GM13977 (cell line): Measurements from ENCODE around the gene KRTAP4-7.
"Not testable (repeated sequence)": the region's sequence is repeated elsewhere in the genome, so short reads cannot be mapped to it uniquely, and the experiment has no call there.

ENCODE experiments used
- DNase-seq: peaks from one replicate; pipeline ENCODE4 v3.0.0; 2012; ENCODE audit warnings: low spot score
- CTCF ChIP-seq: IDR thresholded peaks from 2 replicates; pipeline ENCODE4 v1.5.1; 2012; ENCODE audit warnings: mild to moderate bottlenecking, control low read depth; ENCODE audit not compliant: insufficient read depth; ENCODE audit errors: extremely low read depth, missing control alignments
- in situ Hi-C: fragments of 300-500 bp; cut with MboI; formaldehyde crosslinking; loops from one replicate; pipeline ENCODE4 v1.12.0; 2022; ENCODE audit warnings: low sequenced_read_pairs, low pct_unique_long_range_greater_than_20kb, mixed read lengths, inconsistent platforms; ENCODE audit not compliant: unreplicated experiment

The KRTAP4-7 gene

GRCh38 chr17:41084100-41084856 lies at the start of gene KRTAP4-7:
TSS of gene KRTAP4-7 (plus strand) at chr17:41084150. CDS start at chr17:41084207, 57 bp downstream.
- DNase-seq: not testable (repeated sequence)

GRCh38 chr17:41034346-41034935 lies 49.5 kb upstream of the KRTAP4-7 start, which contains the start of gene KRTAP1-3:
TSS of gene KRTAP1-3 (minus strand) at chr17:41034874. CDS start at chr17:41034821, 53 bp downstream.
- DNase-seq, in situ Hi-C loops: not testable (repeated sequence)

More at GRCh38 chr17:41084100-41084856, at the start of gene KRTAP4-7:
- in situ Hi-C loops: not testable (repeated sequence)

GRCh38 chr17:41037853-41038350 lies 46.0 kb upstream of the KRTAP4-7 start:
- in situ Hi-C loops: no loop called here
- TF ChIP-seq CTCF: no peak
- no peak for DNase-seq

GRCh38 chr17:41040783-41041571 lies 43.0 kb upstream of the KRTAP4-7 start, which contains the start of gene KRTAP1-1:
TSS of gene KRTAP1-1 (minus strand) at chr17:41041450. CDS start at chr17:41041397, 53 bp downstream.
- in situ Hi-C loops, DNase-seq: not testable (repeated sequence)

GRCh38 chr17:41042953-41043352 lies 41.0 kb upstream of the KRTAP4-7 start:
- in situ Hi-C loops: no loop called here
- no peak for DNase-seq
- no peak for TF ChIP-seq CTCF

- DNase-seq, in situ Hi-C loops: not testable (repeated sequence)
Observed at GRCh38 chr17:41046735-41047465, 37.0 kb upstream of the KRTAP4-7 start, which contains the start of gene KRTAP2-1. TSS of gene KRTAP2-1 (minus strand) at chr17:41047316. CDS start at chr17:41047267, 49 bp downstream.

GRCh38 chr17:41048441-41048840 lies 35.5 kb upstream of the KRTAP4-7 start:
- in situ Hi-C loops: no loop called here
- no peak for DNase-seq

More at GRCh38 chr17:41048441-41048840, 35.5 kb upstream of the KRTAP4-7 start:
- no peak for TF ChIP-seq CTCF
